GM12872 (cell line): ENCODE measurements around the gene ATG10.

ENCODE experiments used
- CTCF ChIP-seq: IDR thresholded peaks from 3 replicates; pipeline ENCODE4 v1.5.1; 2011; ENCODE audit warnings: low read depth, mild to moderate bottlenecking, low read length, moderate library complexity; ENCODE audit not compliant: insufficient read depth

The ATG10 gene

DNA sequence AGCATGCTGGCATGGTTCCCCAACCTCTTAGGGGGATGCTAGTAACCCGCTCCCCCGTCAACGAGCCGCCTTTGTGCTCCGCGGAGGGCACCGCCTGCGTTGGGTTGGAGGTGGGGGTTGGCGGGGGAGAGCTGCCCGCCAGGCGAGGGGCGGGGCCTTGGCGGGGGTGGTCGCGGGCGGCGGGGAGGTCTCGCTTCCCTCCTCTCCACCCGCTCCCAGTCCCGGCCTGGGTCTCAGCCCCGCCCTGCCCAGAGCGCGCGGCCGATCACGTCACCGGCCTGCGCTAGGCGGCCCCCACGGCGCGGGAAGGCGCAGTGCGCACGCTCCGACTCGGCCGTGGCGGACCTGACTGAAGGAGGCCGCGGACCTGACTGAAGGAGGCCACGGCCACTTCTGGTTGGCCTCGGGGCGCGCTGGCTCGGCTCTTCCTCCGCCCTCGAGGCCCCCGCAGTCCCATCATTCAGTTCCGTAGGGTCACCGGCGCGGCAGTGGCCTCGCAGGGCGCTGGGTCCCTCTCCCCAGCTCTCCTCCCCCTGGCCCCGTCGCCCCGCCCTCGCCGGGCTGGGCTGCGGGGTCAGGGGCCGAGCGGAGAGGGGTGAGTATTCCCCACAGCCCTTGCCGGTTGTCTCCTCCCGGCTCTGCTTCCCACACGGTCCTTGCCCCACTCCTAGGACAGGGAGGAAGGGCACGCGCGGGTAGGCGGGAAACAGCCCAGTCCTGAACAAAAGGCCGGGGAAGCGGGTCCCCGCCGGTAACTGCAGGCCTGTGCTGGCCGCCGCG is at the start of gene ATG10:
Gene ATG10, plus strand, starts transcription at position 312 of the 780 bp plus-strand sequence. CDS start 15,548 bp downstream, outside the sequence.
- TF ChIP-seq CTCF: no peak

- no peak for TF ChIP-seq CTCF
These were observed 49.0 kb upstream of the ATG10 start for GRCh38 chr5:81922854-81923279.

GRCh38 chr5:81924442-81924841 is 47.4 kb upstream of the ATG10 start:
- no peak for TF ChIP-seq CTCF

- TF ChIP-seq CTCF: no peak
These were observed 46.8 kb upstream of the ATG10 start for GRCh38 chr5:81925009-81925408.

- TF ChIP-seq CTCF: no peak
These were observed 45.8 kb upstream of the ATG10 start for GRCh38 chr5:81925981-81926380.

GRCh38 chr5:81936066-81936465 is 35.8 kb upstream of the ATG10 start:
- TF ChIP-seq CTCF: no peak

- TF ChIP-seq CTCF: no peak
These were observed 35.1 kb upstream of the ATG10 start for GRCh38 chr5:81936750-81937149.
